Mesothelial cell of epicardium (in vitro differentiated cells): ENCODE measurements around the gene BICRA. TPM values are rescaled to one million over a fixed set of nuclear protein-coding genes. Genes with fewer than 3 reads are reported as not detected.
"Not testable (repeated sequence)": the region's sequence is repeated elsewhere in the genome, so short reads cannot be mapped to it uniquely, and the experiment has no call there.

Experiments
- DNase-seq, 2 experiments: peaks; one replicate each; pipeline ENCODE4 v3.0.0; 2021; ENCODE audit warnings: low spot score in 2 of 2; ENCODE audit not compliant: unreplicated experiment in 2 of 2
- H3K27ac Mint-ChIP-seq: 2 replicates; pipeline ENCODE4 v1.8.0; 2021; ENCODE audit warnings: mixed read lengths
- H3K27me3 Mint-ChIP-seq: 2 replicates; pipeline ENCODE4 v1.8.0; 2021; ENCODE audit warnings: low read depth, mixed read lengths
- H3K36me3 Mint-ChIP-seq: 2 replicates; pipeline ENCODE4 v1.8.0; 2021; ENCODE audit warnings: mixed read lengths
- H3K4me1 Mint-ChIP-seq: 2 replicates; pipeline ENCODE4 v1.8.0; 2021; ENCODE audit warnings: mixed read lengths
- H3K4me3 Mint-ChIP-seq: 2 replicates; pipeline ENCODE4 v1.8.0; 2021; ENCODE audit warnings: mild to moderate bottlenecking, moderate library complexity, mixed read lengths
- H3K9me3 Mint-ChIP-seq: 2 replicates; pipeline ENCODE4 v1.8.0; 2021; ENCODE audit warnings: mixed read lengths
- total RNA-seq: library from RNA; stranded (reverse); gene quantifications from 3 replicates; pipeline ENCODE4 v1.2.1, GENCODE V29; 2021
- TF ChIP-seq, protein P1 (sequence below): fragments of 200-600 bp; sonication (generic); IDR thresholded peaks from one replicate; pipeline ENCODE4 v1.5.0; 2021; ENCODE audit warnings: antibody characterized with exemption; ENCODE audit not compliant: unreplicated experiment

BICRA gene
- total RNA-seq, 1 donor from 2014 or later: 36.9 TPM

DNA sequence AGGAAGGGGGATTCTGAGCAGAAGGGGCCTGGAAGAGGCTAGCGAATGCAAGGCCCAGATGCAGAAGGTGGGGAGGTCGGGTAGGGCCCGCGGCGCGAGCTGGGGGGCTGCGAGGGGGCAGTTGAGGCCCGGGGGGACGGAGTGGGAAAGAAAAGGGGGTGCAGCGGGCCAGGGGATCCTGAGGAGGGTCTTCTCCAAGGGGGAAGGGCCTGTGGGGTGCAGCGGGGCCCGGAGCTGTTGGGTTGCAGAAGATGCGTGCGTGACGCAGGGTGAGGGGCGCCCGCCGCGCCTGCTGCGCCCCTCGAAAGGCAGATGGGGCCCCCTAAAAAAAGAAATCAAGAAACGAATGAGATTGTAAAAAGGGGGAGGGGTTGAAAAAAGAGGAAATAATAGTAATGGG lies 36.3 kb upstream of the BICRA start:
- Mint-ChIP-seq H3K27me3 (no peaks in the 10 kb centered on the region), H3K9me3 (no peaks in the 10 kb centered on the region), H3K4me3 (no peak overlapping the region), H3K4me1 (no peaks in the 10 kb centered on the region), H3K27ac (no peak overlapping the region), H3K36me3 (no peaks in the 10 kb centered on the region)
- TF ChIP-seq, protein P1, sequence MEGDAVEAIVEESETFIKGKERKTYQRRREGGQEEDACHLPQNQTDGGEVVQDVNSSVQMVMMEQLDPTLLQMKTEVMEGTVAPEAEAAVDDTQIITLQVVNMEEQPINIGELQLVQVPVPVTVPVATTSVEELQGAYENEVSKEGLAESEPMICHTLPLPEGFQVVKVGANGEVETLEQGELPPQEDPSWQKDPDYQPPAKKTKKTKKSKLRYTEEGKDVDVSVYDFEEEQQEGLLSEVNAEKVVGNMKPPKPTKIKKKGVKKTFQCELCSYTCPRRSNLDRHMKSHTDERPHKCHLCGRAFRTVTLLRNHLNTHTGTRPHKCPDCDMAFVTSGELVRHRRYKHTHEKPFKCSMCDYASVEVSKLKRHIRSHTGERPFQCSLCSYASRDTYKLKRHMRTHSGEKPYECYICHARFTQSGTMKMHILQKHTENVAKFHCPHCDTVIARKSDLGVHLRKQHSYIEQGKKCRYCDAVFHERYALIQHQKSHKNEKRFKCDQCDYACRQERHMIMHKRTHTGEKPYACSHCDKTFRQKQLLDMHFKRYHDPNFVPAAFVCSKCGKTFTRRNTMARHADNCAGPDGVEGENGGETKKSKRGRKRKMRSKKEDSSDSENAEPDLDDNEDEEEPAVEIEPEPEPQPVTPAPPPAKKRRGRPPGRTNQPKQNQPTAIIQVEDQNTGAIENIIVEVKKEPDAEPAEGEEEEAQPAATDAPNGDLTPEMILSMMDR: no peak
- no peak for DNase-seq

DNA sequence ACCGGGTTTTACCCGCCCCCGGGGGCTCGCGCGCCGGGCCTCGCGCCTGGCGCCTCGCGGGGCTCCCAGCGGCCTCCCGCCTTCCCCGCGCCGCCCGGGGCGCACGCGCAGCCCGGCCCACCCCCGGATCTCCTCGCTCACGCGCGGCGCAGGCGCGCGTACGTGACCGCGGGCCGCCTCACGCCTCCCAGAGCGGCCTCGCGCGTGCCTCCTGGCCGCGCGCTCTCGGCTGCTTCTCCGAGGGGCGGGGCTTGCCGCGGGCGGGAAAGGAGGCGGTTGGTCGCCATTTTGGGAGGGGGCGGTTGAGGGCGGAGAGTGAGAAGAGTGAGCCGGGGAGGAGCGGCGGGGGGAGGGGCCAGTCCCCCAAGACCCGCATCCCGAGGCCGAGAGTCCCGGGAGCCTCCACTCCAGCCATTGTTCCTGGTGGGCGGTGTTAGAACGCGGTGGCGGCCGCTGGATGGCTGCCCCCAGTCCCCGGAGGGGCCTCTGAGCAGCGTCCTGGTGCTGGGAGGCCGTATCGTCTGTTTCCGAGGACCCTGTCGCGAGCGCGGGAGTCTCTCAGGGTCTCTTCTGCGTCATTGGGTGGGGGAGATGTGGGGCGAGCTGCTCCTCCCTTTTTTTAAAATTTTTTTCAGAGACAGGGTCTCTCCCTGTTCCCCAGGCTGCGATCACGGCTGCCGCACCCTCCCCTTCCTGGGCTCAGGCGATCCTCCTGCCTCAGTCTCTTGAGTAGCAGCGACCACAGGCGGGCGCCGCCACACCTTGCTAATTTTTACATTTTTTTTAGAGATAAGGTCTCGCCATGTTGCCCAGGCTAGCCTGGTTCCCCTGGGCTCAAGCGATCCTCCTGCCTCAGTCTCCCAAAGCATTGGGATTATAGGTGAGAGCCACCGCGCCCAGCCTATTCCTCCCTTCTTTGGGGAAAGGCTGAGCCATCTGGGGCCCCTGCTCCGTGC lies 35.6 kb upstream of the BICRA start, which contains the start of gene ZNF541:
TSS of gene ZNF541 (minus strand) at position 78 of the 956 bp plus-strand sequence. CDS start 17,292 bp downstream, outside the sequence.
- Mint-ChIP-seq H3K4me1 (no peaks in the 10 kb centered on the region), H3K4me3 (no peak within 1 kb of the TSS), H3K9me3 (no peaks in the 10 kb centered on the region), H3K27ac (no peak within 1 kb of the TSS), H3K36me3 (no peaks in the 10 kb centered on the region), H3K27me3 (no peaks in the 10 kb centered on the region)
- TF ChIP-seq, protein P1: no peak
- DNase-seq: no peak

DNA sequence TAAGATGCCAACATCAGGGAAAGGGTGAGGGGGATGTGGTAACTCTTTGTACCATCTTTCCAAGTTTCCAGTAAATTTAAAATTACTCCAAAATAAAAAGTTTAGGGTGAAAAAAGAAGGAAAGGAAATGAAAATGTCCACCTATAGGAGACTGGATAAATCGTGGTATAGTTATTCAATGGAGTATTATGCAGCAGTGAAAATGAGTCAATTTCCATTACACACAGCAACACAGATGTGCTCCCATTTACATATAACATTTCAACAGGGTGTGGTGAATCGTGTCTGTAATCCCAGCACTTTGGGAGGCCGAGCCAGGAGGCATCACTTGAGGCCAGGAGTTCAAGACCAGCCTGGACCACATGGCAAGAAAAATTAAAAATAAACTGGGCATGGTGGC lies 28.5 kb upstream of the BICRA start:
- Mint-ChIP-seq H3K27ac (no peak overlapping the region), H3K4me1 (peaks cover 16% of the 10 kb centered on the region), H3K27me3 (no peaks in the 10 kb centered on the region), H3K4me3 (no peak overlapping the region), H3K9me3 (no peaks in the 10 kb centered on the region), H3K36me3 (no peaks in the 10 kb centered on the region)
- TF ChIP-seq, protein P1: no peak
- no peak for DNase-seq

DNA sequence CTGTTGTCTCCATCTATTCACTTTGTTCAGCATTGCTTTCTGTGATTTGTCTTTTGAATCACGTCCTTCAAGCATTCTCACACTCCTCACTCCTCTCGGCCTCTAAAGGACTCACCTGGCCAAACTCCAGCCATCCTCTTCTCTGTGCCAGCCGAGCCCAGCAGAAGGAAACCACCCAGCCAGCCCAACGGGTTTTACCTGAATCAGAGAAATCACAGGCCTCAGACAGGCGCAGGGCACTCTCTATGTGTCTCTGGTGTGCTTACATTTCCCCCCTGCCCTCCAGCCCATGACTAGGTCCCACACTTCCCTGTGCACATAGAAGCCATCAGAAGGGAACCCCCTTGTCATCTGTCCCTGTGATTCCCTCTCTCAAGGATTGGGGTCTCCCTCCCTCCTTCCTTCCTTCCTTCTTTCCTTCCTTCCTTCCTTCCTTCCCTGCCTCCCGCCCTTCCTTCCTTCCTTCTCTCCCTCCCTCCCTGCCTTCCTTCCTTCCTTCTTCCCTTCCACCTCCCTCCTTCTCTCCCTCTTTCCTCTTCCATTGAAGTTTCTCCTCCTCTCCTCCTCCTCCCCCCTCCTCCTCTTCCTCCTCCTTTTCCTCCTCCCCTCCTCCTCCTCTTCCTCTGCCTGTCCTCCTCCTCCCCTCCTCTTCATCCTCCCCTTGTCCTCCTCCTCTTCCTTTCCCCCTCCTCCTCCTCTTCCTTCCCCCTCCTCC lies 27.2 kb upstream of the BICRA start:
- TF ChIP-seq, protein P1: no peak
- no peak for DNase-seq
- no peak overlapping the region for H3K4me3 Mint-ChIP-seq
- no peaks in the 10 kb centered on the region for H3K36me3 Mint-ChIP-seq
- H3K27me3 Mint-ChIP-seq: no peaks in the 10 kb centered on the region
- peak overlapping the region; percentile 74 for H3K27ac Mint-ChIP-seq
- peaks cover 16% of the 10 kb centered on the region for H3K4me1 Mint-ChIP-seq
- H3K9me3 Mint-ChIP-seq: peaks cover 5% of the 10 kb centered on the region

DNA sequence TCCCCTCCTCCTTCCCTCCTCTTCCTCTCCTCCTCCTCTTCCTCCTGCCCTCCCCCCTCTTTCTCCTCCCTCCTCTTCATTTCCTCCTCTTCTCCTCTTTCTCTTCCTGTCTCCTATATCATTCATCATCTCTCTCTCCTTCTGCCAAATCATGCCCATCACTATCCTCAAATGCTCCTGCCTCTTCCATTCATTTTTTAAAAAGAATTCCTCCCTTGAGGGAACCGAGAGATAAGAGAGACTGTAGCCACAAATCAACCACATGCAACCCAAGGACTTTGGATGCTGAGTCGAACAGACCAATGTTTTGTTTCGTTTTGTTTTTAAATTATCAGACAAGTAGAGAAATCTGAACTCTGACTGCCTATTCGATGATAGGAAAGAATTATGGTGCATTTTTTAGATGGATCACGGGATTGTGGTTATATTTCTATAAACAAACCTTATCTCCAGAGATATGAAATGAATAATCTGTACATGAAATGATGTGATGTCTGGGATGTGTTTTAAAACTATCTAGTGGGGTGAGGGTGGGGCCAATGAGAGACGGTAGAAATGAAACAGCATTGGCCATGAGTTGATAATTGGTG lies 26.5 kb upstream of the BICRA start:
- TF ChIP-seq, protein P1: no peak
- Mint-ChIP-seq H3K27me3 (no peaks in the 10 kb centered on the region), H3K4me1 (peaks cover 16% of the 10 kb centered on the region), H3K9me3 (peaks cover 8% of the 10 kb centered on the region), H3K36me3 (no peaks in the 10 kb centered on the region), H3K4me3 (peak overlapping the region; percentile 0), H3K27ac (peak overlapping the region; percentile 81)
- DNase-seq: no peak

DNA sequence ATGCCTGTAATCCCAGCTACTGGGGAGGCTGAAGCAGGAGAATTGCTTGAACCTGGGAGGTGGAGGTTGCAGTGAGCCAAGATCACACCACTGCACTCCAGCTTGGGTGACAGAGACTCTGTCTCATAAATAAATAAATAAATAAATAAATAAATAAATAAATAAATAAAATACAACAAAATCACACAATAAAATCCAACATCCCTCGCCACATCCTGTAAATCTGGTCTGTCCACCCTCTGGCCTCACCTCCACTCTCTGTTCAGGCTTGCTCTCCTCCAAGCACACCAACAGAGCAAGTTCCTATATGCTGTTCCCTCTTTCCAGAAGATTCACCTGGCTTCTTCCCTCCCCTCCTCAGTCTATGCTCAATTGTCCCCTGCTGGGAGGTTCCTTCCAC lies 25.8 kb upstream of the BICRA start:
- not testable (repeated sequence) for H3K4me3 Mint-ChIP-seq, H3K9me3 Mint-ChIP-seq, DNase-seq, H3K36me3 Mint-ChIP-seq, H3K27me3 Mint-ChIP-seq
- Mint-ChIP-seq H3K4me1 (peaks cover 16% of the 10 kb centered on the region), H3K27ac (peak overlapping the region; percentile 90)
